Measurements from ENCODE around the gene GALNT17. TPM values are rescaled to one million over a fixed set of nuclear protein-coding genes. Genes with fewer than 3 reads are reported as not detected.

The GALNT17 gene
- total and polyA plus RNA-seq, 12 donors: 15.1 to 87.0 (median 55.4) TPM

- Histone ChIP-seq H3K4me3 (no peak overlapping the region), H3K27me3 (no peaks in the 10 kb centered on the region), H3K9me3 (peaks cover 0 to 23% (median 10%) of the 10 kb centered on the region in 11 donors), H3K36me3 (no peaks in the 10 kb centered on the region), H3K4me1 (peaks cover 0 to 24% (median 0%) of the 10 kb centered on the region in 9 donors), H3K27ac (no peak overlapping the region)
- DNase-seq (no peak), ATAC-seq (no peak)
- TF ChIP-seq CTCF (IDR thresholded peaks at IDR 0.05): no peak
- 61% methylated on average over 7 of the region's 7 CpGs for WGBS, 2 donors
- intact Hi-C loops (cut with DNase I): loop anchor here in 3 of 10 donors (10.0 kb wide), 3 partner anchors 148 to 468 kb away; no protein-coding TSS in a partner anchor
Measured at GRCh38 chr7:71266912-71267311, 135.0 kb downstream of the GALNT17 start.

GRCh38 chr7:71267734-71268469 is 136.0 kb downstream of the GALNT17 start:
- 66 to 69% methylated on average over 5 of the region's 5 CpGs for WGBS, 2 donors
- intact Hi-C loops (cut with DNase I): loop anchor here in 3 of 10 donors (10.0 kb wide), 3 partner anchors 147 to 467 kb away; no protein-coding TSS in a partner anchor
- DNase-seq: no peak

GRCh38 chr7:71270558-71270957 is 138.6 kb downstream of the GALNT17 start:
- Histone ChIP-seq H3K27me3 (no peaks in the 10 kb centered on the region), H3K4me3 (no peak overlapping the region), H3K36me3 (no peaks in the 10 kb centered on the region), H3K27ac (no peak overlapping the region), H3K9me3 (peaks cover 0 to 21% (median 6%) of the 10 kb centered on the region in 11 donors), H3K4me1 (peaks cover 0 to 34% (median 6%) of the 10 kb centered on the region in 9 donors)
- no peak for TF ChIP-seq CTCF (IDR thresholded peaks at IDR 0.05)
- no peak for ATAC-seq
- no peak for DNase-seq
- intact Hi-C loops (cut with DNase I): loop anchor here in 1 of 10 donors (2.0 kb wide), 1 partner anchor 42 kb away; no protein-coding TSS in a partner anchor
- 37 to 71% methylated on average over 2 of the region's 2 CpGs for WGBS, 2 donors

More at GRCh38 chr7:71267734-71268469, 136.0 kb downstream of the GALNT17 start:
- peaks cover 0 to 32% (median 10%) of the 10 kb centered on the region in 11 donors for H3K9me3 ChIP-seq
- no peaks in the 10 kb centered on the region for H3K27me3 ChIP-seq
- no peak for TF ChIP-seq CTCF (IDR thresholded peaks at IDR 0.05)
- ATAC-seq: no peak
- no peaks in the 10 kb centered on the region for H3K36me3 ChIP-seq
- no peak overlapping the region for H3K27ac ChIP-seq
- H3K4me1 ChIP-seq: peaks cover 0 to 28% (median 0%) of the 10 kb centered on the region in 9 donors
- H3K4me3 ChIP-seq: no peak overlapping the region

- intact Hi-C loops (cut with DNase I): loop anchor here in 1 of 10 donors (2.0 kb wide), 1 partner anchor 42 kb away; no protein-coding TSS in a partner anchor
- TF ChIP-seq CTCF (IDR thresholded peaks at IDR 0.05): no peak
- H3K9me3 ChIP-seq: peaks cover 0 to 15% (median 0%) of the 10 kb centered on the region in 11 donors
- H3K27ac ChIP-seq: peak overlapping the region in 1 of 10 donors; percentile 1
- 46 to 59% methylated on average over 8 of the region's 8 CpGs for WGBS, 2 donors
- no peak for ATAC-seq
- DNase-seq: no peak
- H3K4me1 ChIP-seq: peaks cover 0 to 38% (median 6%) of the 10 kb centered on the region in 9 donors
- H3K36me3 ChIP-seq: no peaks in the 10 kb centered on the region
- H3K27me3 ChIP-seq: no peaks in the 10 kb centered on the region
- H3K4me3 ChIP-seq: no peak overlapping the region
Measured at GRCh38 chr7:71271203-71271602, 139.3 kb downstream of the GALNT17 start.
